Activated T-cell treated with anti-CD3 and anti-CD28 coated beads for 4 hours (primary cell): ENCODE measurements around the gene BNIP2.
"Not testable (repeated sequence)": the region's sequence is repeated elsewhere in the genome, so short reads cannot be mapped to it uniquely, and the experiment has no call there.

Experiments used
- DNase-seq: peaks from one replicate; pipeline ENCODE4 v3.0.0-alpha.2; 2020

The BNIP2 gene

GRCh38 chr15:59688782-59689625 is at the start of gene BNIP2:
TSS of gene BNIP2 (minus strand) at chr15:59689320. CDS start at chr15:59682457, 6,863 bp downstream.
- peak; percentile 98 for DNase-seq

DNA sequence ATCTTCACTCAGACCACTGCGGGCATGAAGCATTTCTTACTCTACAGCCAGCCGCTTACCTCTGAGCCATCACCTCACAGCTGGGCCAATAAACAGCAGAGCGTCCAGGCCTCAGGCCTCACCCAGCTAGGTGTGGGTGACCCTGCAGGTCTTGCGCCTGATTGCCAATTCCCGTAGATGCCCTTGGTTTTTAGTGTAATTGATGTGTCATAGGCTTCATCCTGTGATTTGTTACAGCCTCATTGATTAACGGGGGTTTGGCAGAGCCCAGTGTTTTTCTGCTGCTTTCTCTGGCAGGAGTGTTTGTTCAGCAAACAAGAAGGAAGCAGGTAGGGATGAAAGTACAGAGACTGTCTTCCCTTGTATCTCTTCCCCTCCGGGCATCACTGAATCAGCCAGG is 49.6 kb upstream of the BNIP2 start:
- DNase-seq = no peak

- DNase-seq = no peak
Observed at GRCh38 chr15:59736181-59736580, 47.1 kb upstream of the BNIP2 start.

DNA sequence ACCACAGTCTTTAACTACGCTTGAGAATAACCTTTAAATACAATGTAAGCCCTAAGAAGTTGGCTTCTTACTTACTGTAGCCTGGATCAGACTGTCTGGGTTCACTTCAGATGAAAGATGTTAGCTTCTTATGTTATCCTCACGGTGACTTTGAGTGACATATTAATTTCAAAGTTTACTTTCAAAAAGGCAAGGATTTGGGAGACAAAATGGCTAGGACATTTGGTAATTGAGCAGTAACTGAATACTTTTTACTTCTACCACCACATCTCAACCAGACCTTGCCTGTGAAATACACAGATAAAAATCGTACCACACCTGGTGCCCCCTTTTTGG is 36.0 kb upstream of the BNIP2 start:
- DNase-seq = no peak

DNA sequence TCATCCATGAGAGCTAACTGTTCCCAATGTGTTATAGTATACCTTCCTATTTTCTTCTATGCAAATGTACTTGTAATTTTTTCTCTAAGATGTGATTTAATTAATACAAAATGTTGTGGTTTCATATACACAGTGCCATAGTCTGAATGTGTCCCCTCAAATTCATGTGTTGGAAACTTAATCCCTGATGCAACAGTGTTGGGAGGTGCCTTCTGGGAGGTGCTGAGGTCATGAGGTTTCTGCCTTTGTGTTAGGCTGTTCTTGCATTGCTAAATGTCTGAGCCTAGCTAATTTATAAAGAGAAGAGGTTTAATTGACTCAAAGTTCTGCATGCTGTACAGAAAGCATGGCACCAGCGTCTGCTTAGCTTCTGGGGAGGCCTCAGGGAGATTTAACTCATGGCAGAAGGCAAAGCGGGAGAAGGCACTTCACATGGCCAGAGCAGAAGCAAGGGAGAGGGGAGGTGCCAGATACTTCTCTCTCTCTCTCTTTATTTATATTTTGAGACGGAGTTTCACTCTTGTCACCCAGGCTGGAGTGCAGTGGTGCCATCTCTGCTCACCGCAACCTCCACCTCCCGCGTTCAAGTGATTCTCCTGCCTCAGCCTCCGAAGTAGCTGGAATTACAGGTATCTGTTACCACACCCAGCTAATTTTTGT is 34.7 kb upstream of the BNIP2 start:
- no peak for DNase-seq

DNA sequence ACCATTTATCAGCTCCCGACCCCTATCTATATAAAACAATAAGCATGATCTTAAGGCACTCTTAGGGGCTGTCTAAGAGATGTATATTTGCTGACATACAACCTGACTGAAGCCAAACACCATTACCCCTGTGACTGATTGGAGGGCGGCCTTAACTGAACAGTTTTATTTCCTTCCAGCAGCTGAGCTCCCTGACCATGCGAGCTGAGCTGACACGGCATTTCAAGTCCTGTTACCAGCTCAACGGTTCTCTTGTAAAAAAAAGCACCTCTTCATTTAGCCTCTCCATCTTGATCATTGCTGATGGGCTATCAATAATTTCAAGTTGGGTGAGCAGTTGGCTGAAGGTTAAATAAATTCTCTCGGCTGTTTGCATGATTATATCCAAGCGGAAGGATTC is 33.4 kb upstream of the BNIP2 start:
- DNase-seq = no peak

DNA sequence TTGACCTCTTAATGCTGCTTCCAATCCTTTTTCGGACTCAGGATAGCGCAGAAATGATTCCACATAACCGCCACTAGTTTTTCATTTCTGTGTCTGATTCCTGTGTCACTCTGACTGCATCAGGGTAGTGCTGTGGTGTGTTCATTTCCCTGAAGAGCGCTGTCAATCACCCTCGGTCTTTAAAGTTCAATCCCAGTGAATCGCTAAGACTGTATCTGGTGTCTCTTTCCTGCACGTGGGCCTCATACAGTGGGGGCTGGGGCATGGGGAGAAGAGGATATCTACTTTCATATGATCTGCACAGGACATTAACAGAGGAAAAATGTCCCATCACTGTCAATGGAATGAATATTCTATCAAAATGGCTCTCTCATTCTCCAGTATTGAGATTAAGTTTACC is 32.9 kb upstream of the BNIP2 start:
- DNase-seq = no peak

GRCh38 chr15:59721411-59721810 is 32.3 kb upstream of the BNIP2 start:
- DNase-seq = no peak

DNA sequence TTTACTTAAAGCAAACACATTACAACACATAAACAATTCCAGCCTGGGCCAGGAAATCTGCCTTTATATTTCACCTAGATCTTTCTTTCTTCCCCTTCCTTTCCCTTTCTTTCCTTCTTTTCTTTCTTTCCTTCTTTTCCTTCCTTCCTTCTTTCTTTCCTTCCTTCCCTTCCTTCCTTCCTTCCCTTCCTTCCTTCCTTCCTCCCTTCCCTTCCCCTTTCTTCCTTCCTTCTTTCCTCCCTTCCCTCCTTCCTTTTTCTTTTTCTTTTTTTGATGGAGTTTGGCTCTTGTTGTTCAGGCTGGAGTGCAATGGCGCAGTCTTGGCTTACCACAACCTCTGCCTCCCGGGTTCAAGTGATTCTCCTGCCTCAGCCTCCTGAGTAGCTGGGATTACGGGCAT is 24.1 kb upstream of the BNIP2 start:
- DNase-seq = no peak

DNA sequence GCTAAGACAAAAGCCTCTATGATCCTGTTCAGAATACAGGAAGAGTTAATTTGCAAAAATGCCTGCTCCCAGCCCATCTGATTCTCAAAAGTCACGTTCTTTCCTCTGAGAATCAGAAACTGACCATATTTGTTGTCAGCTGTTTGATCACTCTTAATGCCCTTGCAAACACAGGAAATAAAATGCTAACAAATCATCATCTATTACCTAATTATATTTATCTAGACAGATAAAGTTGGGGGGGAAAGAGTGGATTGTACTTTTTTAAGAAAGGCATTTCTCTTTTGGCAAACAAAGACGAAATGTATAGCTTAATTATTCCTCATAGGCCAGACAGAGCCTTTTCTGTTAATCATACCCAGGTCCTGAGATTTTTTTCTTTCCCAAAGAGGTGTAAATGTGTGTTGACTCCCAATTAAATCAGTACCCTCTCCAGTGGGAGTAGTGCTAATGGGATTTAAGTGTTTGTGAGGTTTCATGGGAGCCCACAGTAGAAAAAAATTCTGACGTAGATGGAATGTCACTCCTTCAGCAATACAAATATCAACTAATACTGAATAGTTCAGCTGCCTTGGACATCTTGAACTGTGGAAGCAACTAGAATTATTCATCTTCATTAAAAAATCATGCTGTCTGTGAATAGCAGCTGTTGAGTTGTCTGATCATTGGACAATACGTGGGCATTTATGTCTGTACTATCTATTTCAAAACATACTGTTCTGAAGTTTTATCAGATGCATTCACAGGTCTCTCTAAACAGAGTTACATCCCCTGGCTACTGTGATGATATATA is 22.5 kb upstream of the BNIP2 start:
- DNase-seq = no peak

- DNase-seq = no peak
Observed at GRCh38 chr15:59707619-59708018, 18.5 kb upstream of the BNIP2 start.

DNA sequence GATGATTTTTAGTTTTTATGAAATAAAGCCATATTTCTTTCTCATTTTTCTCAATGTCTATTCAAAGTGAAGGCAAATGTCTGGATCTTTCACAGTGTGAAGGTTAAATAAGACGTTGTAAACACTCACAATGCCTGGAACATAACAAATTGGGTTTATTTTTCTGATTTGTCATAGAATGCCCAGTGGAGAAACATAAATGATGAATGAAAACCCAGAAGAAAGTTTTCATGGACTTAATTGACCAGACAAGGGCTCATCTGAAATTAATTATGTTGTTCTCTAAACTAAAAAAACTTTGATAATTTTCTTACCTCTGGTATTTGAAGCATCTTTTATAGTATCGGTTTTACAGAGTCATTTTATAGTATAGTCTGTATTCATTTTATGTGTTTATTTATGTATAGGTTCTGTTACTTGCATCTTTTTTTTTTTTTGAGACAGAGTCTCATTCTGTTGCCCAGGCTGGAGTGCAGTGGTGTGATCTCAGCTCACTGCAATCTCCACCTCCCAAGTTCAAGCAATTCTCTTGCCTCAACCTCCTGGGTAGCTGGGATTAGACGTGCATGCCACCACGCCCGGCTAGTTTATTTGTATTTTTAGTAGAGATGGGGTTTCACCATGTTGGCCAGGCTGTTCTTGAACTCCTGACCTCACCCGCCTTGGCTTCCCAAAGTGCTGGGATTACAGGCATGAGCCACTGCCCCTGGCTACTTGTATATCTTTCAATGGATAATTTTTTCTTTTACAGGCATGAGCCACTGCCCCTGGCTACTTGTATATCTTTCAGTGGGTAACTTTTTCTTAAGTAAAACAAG is 15.1 kb upstream of the BNIP2 start:
- DNase-seq = no peak

DNA sequence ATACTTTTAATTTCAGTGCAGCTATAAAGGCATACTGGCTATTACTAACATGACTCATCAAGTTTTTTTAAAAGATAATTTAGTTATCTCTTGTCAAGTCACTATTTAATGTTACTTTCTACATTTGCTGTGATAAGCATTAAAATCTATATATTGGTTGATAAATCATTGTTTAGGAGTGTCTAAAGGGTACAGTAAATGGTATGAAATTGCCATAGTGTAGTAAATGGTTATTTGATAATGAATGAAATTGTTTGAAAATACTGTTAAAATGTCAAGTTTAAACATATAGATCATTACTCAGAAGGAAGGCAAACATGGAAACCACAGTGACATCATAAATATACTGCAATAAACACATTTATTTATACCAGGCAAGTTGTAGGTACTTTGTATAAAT is 13.2 kb upstream of the BNIP2 start:
- DNase-seq = no peak

GRCh38 chr15:59701880-59702279 is 12.8 kb upstream of the BNIP2 start:
- DNase-seq = no peak

DNA sequence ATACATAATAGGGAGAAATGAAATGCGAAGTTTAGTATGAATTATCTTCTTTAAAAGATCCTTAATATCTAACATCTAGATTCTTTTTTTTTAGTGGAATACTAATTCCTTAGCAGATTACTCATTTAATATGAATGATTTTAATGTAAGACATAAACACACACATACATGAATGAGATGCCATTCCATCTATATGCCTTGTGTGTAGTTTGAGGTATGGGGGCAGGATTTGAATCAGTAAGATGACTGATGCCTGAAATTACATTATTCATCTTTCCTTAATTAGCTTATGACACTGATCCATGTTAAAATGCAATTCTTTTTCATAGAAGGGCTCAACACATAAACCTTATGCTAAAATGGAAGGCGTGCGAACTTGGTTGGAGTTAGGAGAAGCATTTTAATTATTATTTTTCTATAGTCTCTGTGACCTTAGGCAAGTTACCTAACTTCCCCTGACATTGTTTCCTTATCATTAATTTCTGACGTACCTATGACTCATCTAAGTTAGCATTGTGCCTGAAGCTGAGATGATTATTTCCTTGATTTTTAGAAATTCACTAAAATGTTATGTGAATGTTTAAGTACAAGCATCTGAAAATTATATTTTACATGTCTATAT is 10.8 kb upstream of the BNIP2 start:
- DNase-seq = no peak

GRCh38 chr15:59698065-59698464 is 8.9 kb upstream of the BNIP2 start:
- DNase-seq = not testable (repeated sequence)

DNA sequence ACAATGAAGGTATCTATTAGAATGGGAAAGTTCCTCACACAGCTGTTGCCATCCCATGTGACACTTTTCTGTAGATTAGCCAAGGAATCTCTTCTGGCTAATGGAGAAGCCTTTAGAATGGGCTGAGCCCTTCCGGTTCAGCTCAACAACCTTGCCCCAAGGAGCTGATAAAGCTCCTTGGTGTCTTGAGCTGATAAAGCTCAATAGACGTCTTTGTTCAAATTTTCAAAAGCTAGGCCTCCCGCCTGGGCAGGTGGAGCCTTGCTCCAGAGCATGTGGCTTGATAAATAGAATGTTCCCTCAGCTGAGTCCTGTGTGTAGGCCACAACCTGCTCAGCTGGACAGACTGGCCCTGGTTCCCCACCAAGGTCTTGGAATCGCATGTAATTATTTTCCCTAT is 7.2 kb upstream of the BNIP2 start:
- no peak for DNase-seq

DNA sequence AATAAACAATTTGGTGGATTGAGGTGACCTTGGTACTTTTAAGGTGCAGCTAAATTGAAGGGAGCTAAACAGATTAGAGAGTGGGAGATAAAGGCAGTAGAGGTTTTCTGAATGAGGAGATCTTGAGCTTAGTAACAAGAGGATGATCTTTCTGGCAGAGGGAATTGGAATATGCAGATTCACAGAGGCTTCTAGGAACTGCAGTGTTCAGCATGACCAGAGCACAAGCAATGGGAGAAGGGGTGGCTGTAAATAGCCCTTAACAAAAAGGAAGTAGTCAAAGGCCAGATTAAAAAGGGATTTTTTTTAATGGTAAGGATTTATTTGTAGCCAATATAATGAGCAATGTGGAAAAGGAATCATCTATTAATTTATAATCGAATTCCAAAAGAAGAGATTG is 5.7 kb upstream of the BNIP2 start:
- DNase-seq = no peak

DNA sequence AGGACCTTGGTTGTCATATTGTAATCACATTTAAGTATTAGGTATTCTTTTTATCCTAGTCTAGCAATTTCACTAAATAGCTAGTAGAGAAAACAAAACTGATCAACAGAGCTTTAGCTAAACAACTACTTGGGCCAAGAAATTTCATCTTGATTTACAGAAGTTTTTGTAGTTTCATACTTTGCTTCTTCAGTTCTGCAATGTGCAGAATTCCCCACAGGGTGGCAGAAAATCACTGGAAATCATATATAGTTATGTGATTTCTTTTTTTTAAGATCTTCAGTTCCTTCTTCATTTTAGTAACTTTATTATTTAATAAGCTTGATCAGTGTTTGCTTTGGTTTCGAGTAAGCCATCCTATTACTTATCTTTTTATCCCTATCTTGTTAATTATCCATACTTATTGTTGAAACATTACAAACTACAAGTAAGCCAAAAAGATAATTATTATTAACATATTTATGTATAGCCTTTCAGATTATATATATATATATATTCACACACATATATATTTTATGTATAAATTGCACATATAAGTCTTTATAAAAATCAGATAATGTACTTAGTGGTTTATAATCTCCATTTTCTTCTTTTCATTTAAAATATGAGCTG is 2.2 kb upstream of the BNIP2 start:
- peak; percentile 24 for DNase-seq

- DNase-seq = peak; percentile 33
Observed at GRCh38 chr15:59689626-59690236, 611 bp upstream of the BNIP2 start.

- peak; percentile 12 for DNase-seq
Observed at GRCh38 chr15:59688423-59688781, 718 bp downstream of the BNIP2 start.

- no peak for DNase-seq
Observed at GRCh38 chr15:59687836-59688235, 1.3 kb downstream of the BNIP2 start.
